Spleen (tissue), 11 donors: ENCODE measurements around the gene FERMT3. TPM values are rescaled to one million over a fixed set of nuclear protein-coding genes. Genes with fewer than 3 reads are reported as not detected.

Source experiments
- DNase-seq: peaks from one replicate; pipeline ENCODE4 v3.0.0-alpha.2; 2020
- H3K27ac ChIP-seq, 8 donors: fragments of 200-600 bp; sonication (generic) in 7 of 8; 1 replicate in 4 of 8; 2 replicates in 4 of 8; pipeline versions ENCODE4 v1.5.0 to v1.8.0; 2016 to 2021; ENCODE audit warnings: inconsistent platforms in 4 of 8, mild to moderate bottlenecking in 4 of 8, moderate library complexity in 1 of 8
- H3K27me3 ChIP-seq, 7 donors: fragments of 200-600 bp; sonication (generic) in 6 of 7; replicated peaks in 1 of 7; 1 replicate in 4 of 7; 2 replicates in 3 of 7; pipeline versions ENCODE4 v1.5.0 to v1.8.0; 2016 to 2021; ENCODE audit warnings: inconsistent platforms in 3 of 7, mild to moderate bottlenecking in 1 of 7
- H3K36me3 ChIP-seq, 6 donors: fragments of 200-600 bp; sonication (generic) in 5 of 6; 1 replicate in 4 of 6; 2 replicates in 2 of 6; pipeline versions ENCODE4 v1.5.0 to v1.8.0; 2016 to 2021; ENCODE audit warnings: inconsistent platforms in 2 of 6
- H3K4me1 ChIP-seq, 6 donors: fragments of 200-600 bp; sonication (generic) in 5 of 6; 1 replicate in 3 of 6; 2 replicates in 3 of 6; pipeline versions ENCODE4 v1.5.0 to v1.8.0; 2016 to 2021; ENCODE audit warnings: inconsistent platforms in 3 of 6
- H3K4me3 ChIP-seq, 8 donors: fragments of 200-600 bp; sonication (generic) in 7 of 8; 1 replicate in 4 of 8; 2 replicates in 4 of 8; pipeline versions ENCODE4 v1.5.0 to v1.8.0; 2016 to 2021; ENCODE audit warnings: inconsistent platforms in 4 of 8, mild to moderate bottlenecking in 4 of 8, moderate library complexity in 2 of 8
- H3K9me3 ChIP-seq, 8 donors: fragments of 200-600 bp; sonication (generic) in 7 of 8; 1 replicate in 4 of 8; 2 replicates in 4 of 8; pipeline versions ENCODE4 v1.5.0 to v1.8.0; 2016 to 2021; ENCODE audit warnings: inconsistent platforms in 4 of 8
- POLR2A ChIP-seq, 3 donors: fragments of 450-650 bp; IDR thresholded peaks; one replicate each; pipeline ENCODE4 v1.5.1; 2017; ENCODE audit warnings: antibody characterized with exemption in 3 of 3, mild to moderate bottlenecking in 1 of 3
- POLR2AphosphoS5 ChIP-seq, 3 donors: sonication (generic); formaldehyde crosslinking; IDR thresholded peaks; one replicate each; pipeline ENCODE4 v1.5.1; 2017; ENCODE audit warnings: antibody characterized with exemption in 3 of 3
- WGBS, 5 donors: extraction: QIAGEN DNeasy Blood & Tissue Kit in 3 of 5; methylation state at CpG; one replicate each; pipeline versions ENCODE4 v1.1.5 to v1.1.7; 2013 to 2018; 5-methylcytosine and 5-hydroxymethylcytosine counted together
- intact Hi-C: fragments of 100-400 bp; cut with DNase I; formaldehyde crosslinking; loops from one replicate; pipeline ENCODE4 v1.15.0; 2023; ENCODE audit warnings: low total_unique reads
- polyA plus RNA-seq, 3 donors: library from polyadenylated mRNA; stranded (reverse); fragments of 200-250 nt; gene quantifications; one replicate each; pipeline ENCODE4 v1.2.1, GENCODE V29; 2013
- total RNA-seq, 7 donors: library from RNA; depleted of rRNA in 3 of 7; stranded (reverse); fragments of >200 nt in 3 of 7; fragmentation: NEBNext Ultra II Directional in 4 of 7; extraction: Animal tissue kit (Norgen Biotek cat#: 25700) in 4 of 7; gene quantifications; one replicate each; pipeline versions ENCODE4 v1.1.0 to v1.2.1, GENCODE V29; 2016 to 2021
- TF ChIP-seq, protein P1 (sequence below), 11 experiments: fragments of 200-600 bp in 7 of 11; fragments of 450-650 bp in 4 of 11; sonication (generic) in 4 of 11; IDR thresholded peaks in 8 of 11; conservative IDR thresholded peaks in 3 of 11; 1 replicate in 7 of 11; 2 replicates in 4 of 11; pipeline versions ENCODE4 v1.4.0 to v1.8.0; 2016 to 2021; ENCODE audit warnings: antibody characterized with exemption in 11 of 11, inconsistent platforms in 4 of 11, mild to moderate bottlenecking in 1 of 11
- donor health status: healthy with polysubstance abuse.
- donor health status: DM: no; HTN: no; CAD: no; lungs with moderate emphysema.
- donor health status: DM: no; HTN: no; CAD: no.
- donor health status: Bipolar disorder and iron deficiency.
- donor health status: healthy.
- donor health status: DM: no; HTN: no; CAD: no.
- donor health status: DM: yes; HTN: yes; CAD: no.

FERMT3 gene
- total and polyA plus RNA-seq, 10 donors: 120 to 248 (median 174) TPM

DNA sequence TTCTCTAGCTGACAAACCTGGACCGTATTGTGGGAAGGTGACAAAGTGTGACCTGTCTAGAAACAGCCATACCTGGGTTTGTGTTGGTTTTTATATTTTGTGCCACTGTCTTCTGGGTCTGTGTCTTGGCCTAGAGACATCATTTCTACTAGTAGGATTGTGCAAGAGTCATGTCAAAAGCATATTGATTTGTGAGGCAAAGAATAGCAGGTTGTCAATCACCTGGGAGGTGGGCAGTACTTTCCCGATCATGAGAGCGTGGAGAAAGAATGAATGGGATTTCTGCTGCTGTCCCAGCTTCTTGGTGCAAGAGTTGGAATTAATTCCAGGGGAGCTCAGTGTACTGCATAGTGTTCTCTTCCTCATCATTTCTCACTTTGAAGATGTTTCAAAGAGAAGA is 5.0 kb upstream of the FERMT3 start:
- whole genome bisulfite sequencing, 5 donors: 77 to 96% (median 86%) methylated on average over 3 of the region's 3 CpGs
- no peak for DNase-seq
- Histone ChIP-seq H3K9me3 (no peaks in the 10 kb centered on the region), H3K27ac (no peak overlapping the region), H3K36me3 (peaks cover 0 to 80% (median 76%) of the 10 kb centered on the region in 6 donors), H3K27me3 (no peaks in the 10 kb centered on the region), H3K4me1 (peaks cover 21 to 30% (median 27%) of the 10 kb centered on the region in 6 donors), H3K4me3 (no peak overlapping the region)
- intact Hi-C loops: loop anchor here (5.0 kb wide), 1 partner anchor 101 kb away; the partner anchor contains the start of gene CATSPERZ
- TF ChIP-seq POLR2AphosphoS5 (IDR thresholded peaks at IDR 0.05) (no peak), POLR2A (IDR thresholded peaks at IDR 0.05) (no peak)
- TF ChIP-seq, protein P1, sequence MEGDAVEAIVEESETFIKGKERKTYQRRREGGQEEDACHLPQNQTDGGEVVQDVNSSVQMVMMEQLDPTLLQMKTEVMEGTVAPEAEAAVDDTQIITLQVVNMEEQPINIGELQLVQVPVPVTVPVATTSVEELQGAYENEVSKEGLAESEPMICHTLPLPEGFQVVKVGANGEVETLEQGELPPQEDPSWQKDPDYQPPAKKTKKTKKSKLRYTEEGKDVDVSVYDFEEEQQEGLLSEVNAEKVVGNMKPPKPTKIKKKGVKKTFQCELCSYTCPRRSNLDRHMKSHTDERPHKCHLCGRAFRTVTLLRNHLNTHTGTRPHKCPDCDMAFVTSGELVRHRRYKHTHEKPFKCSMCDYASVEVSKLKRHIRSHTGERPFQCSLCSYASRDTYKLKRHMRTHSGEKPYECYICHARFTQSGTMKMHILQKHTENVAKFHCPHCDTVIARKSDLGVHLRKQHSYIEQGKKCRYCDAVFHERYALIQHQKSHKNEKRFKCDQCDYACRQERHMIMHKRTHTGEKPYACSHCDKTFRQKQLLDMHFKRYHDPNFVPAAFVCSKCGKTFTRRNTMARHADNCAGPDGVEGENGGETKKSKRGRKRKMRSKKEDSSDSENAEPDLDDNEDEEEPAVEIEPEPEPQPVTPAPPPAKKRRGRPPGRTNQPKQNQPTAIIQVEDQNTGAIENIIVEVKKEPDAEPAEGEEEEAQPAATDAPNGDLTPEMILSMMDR (IDR thresholded peaks at IDR 0.05 in 8 of 11, conservative IDR thresholded peaks at IDR 0.05 in 3 of 11): no peak

DNA sequence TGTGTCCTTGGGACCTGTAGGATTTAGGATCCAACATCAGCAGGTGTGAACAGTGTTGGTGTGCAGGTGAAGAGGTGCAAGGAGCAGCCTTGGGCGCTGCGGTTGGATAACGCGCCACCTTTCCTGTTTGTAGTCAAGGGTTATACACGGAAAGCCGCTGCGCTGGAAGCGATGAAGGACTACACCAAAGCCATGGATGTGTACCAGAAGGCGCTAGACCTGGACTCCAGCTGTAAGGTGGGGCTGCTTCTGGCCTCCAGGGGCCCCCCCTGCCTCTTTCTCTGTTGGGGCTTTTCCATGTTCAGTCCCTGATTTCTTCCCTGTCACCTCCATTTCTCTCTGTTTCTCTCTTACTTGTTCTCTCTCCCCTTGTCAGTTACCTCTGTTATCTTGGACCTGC is 3.5 kb upstream of the FERMT3 start:
- Histone ChIP-seq H3K36me3 (peaks cover 0 to 66% (median 62%) of the 10 kb centered on the region in 6 donors), H3K4me3 (no peak overlapping the region), H3K27ac (no peak overlapping the region), H3K9me3 (no peaks in the 10 kb centered on the region), H3K27me3 (no peaks in the 10 kb centered on the region), H3K4me1 (peaks cover 22 to 44% (median 36%) of the 10 kb centered on the region in 6 donors)
- intact Hi-C loops: loop anchor here (5.0 kb wide), 1 partner anchor 99 kb away; the partner anchor contains the start of gene CATSPERZ
- no peak for DNase-seq
- no peak for TF ChIP-seq POLR2A (IDR thresholded peaks at IDR 0.05)
- WGBS, 5 donors: 88 to 96% (median 94%) methylated on average over 9 of the region's 9 CpGs

DNA sequence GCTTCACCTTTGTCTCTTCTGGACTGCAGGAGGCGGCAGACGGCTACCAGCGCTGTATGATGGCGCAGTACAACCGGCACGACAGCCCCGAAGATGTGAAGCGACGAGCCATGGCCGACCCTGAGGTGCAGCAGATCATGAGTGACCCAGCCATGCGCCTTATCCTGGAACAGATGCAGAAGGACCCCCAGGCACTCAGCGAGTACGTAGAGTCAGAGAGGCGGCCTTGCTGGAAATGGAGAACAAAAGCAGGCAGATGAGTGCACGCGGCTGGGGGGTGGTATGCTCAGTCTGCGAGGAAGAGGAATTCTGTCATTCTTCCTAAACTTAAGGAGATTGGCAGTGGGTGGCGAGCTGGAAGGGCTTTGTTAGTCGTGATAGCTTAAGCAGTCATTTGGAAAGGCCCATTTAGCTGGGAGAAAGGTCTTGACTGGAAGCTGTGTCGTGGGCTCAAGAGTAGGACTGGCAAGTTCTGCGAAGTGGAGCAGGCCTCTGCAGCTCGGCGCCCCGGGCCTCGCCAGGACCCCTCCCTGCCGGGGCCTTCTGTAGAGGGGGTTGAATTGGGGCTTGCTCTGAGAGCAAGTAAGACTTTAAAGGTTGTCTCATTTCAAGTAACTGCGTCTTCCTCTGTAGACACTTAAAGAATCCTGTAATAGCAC is 3.0 kb upstream of the FERMT3 start:
- TF ChIP-seq, protein P1 (IDR thresholded peaks at IDR 0.05 in 8 of 11, conservative IDR thresholded peaks at IDR 0.05 in 3 of 11): no peak
- TF ChIP-seq POLR2AphosphoS5 (IDR thresholded peaks at IDR 0.05) (peak in 1 of 3 donors; percentile 32), POLR2A (IDR thresholded peaks at IDR 0.05) (no peak)

GRCh38 chr11:64204080-64204440 is 2.5 kb upstream of the FERMT3 start:
- H3K4me3 ChIP-seq: no peak overlapping the region
- WGBS, 5 donors: 85 to 92% (median 86%) methylated on average over 13 to 16 of the region's 16 CpGs

More for the DNA sequence above, 3.0 kb upstream of the FERMT3 start:
- intact Hi-C loops: loop anchor here (5.0 kb wide), 1 partner anchor 99 kb away; the partner anchor contains the start of gene CATSPERZ
- Histone ChIP-seq H3K4me1 (peaks cover 28 to 50% (median 42%) of the 10 kb centered on the region in 6 donors), H3K9me3 (no peaks in the 10 kb centered on the region), H3K27me3 (no peaks in the 10 kb centered on the region), H3K27ac (peak overlapping the region in 1 of 8 donors; percentile 99), H3K4me3 (no peak overlapping the region), H3K36me3 (peaks cover 0 to 66% (median 56%) of the 10 kb centered on the region in 6 donors)
- DNase-seq: no peak
- WGBS, 5 donors: 93 to 96% (median 93%) methylated on average over 27 of the region's 27 CpGs

More at GRCh38 chr11:64204080-64204440, 2.5 kb upstream of the FERMT3 start:
- no peak for DNase-seq
- Histone ChIP-seq H3K9me3 (no peaks in the 10 kb centered on the region), H3K27ac (peak overlapping the region in 4 of 8 donors; percentile 93 to 99 (median 96)), H3K27me3 (no peaks in the 10 kb centered on the region), H3K4me1 (peaks cover 32 to 55% (median 47%) of the 10 kb centered on the region in 6 donors), H3K36me3 (peaks cover 0 to 66% (median 51%) of the 10 kb centered on the region in 6 donors)
- no peak for TF ChIP-seq POLR2AphosphoS5 (IDR thresholded peaks at IDR 0.05)
- TF ChIP-seq, protein P1 (IDR thresholded peaks at IDR 0.05 in 8 of 11, conservative IDR thresholded peaks at IDR 0.05 in 3 of 11): no peak
- no peak for TF ChIP-seq POLR2A (IDR thresholded peaks at IDR 0.05)
- intact Hi-C loops: loop anchor here (5.0 kb wide), 1 partner anchor 98 kb away; the partner anchor contains the start of gene CATSPERZ
